Stimulated activated CD8-positive, alpha-beta memory T cell treated with anti-CD3 and anti-CD28 coated beads, Interleukin-12 subunit alpha, Interleukin-12 subunit beta, amount 100 ng/mL, for 4 hours (primary cell): ENCODE data around the gene HSD17B14.
"Not testable (repeated sequence)": the region's sequence is repeated elsewhere in the genome, so short reads cannot be mapped to it uniquely, and the experiment has no call there.

Experiments used
- DNase-seq: peaks from one replicate; pipeline ENCODE4 v3.0.0-alpha.2; 2020; ENCODE audit warnings: low read depth

HSD17B14 gene

GRCh38 chr19:48867123-48867745 lies 30.9 kb upstream of the HSD17B14 start:
- no peak for DNase-seq

GRCh38 chr19:48866692-48867091 lies 30.4 kb upstream of the HSD17B14 start:
- DNase-seq, result no peak

- no peak for DNase-seq
These were observed 26.5 kb upstream of the HSD17B14 start for GRCh38 chr19:48862827-48863226.

- no peak for DNase-seq
These were observed 25.0 kb upstream of the HSD17B14 start for GRCh38 chr19:48861313-48861712.

- DNase-seq, result no peak
These were observed 23.7 kb upstream of the HSD17B14 start for GRCh38 chr19:48859711-48860572.

GRCh38 chr19:48858984-48859710 lies 22.9 kb upstream of the HSD17B14 start:
- DNase-seq, result peak; percentile 64

- no peak for DNase-seq
These were observed 20.6 kb upstream of the HSD17B14 start for GRCh38 chr19:48856921-48857320.

- no peak for DNase-seq
These were observed 17.8 kb upstream of the HSD17B14 start for GRCh38 chr19:48854103-48854502.

- DNase-seq, result no peak
These were observed 17.2 kb upstream of the HSD17B14 start for GRCh38 chr19:48853483-48853882.

GRCh38 chr19:48852292-48852691 lies 16.0 kb upstream of the HSD17B14 start:
- DNase-seq, result no peak

GRCh38 chr19:48846659-48847058 lies 10.4 kb upstream of the HSD17B14 start:
- DNase-seq, result not testable (repeated sequence)

GRCh38 chr19:48845384-48845783 lies 9.1 kb upstream of the HSD17B14 start:
- DNase-seq, result no peak

- no peak for DNase-seq
These were observed 8.2 kb upstream of the HSD17B14 start for GRCh38 chr19:48844472-48844871.

GRCh38 chr19:48842789-48843162 lies 6.5 kb upstream of the HSD17B14 start:
- DNase-seq, result no peak

- no peak for DNase-seq
These were observed 5.3 kb upstream of the HSD17B14 start for GRCh38 chr19:48841571-48841970.

GRCh38 chr19:48841047-48841446 lies 4.8 kb upstream of the HSD17B14 start:
- DNase-seq, result no peak

GRCh38 chr19:48837687-48838086 lies 1.4 kb upstream of the HSD17B14 start:
- DNase-seq, result no peak

- DNase-seq, result peak; percentile 59
These were observed 797 bp upstream of the HSD17B14 start for GRCh38 chr19:48837051-48837524.

GRCh38 chr19:48835734-48836088 lies 580 bp downstream of the HSD17B14 start:
- DNase-seq, result peak; percentile 76

GRCh38 chr19:48833977-48834376 lies 2.3 kb downstream of the HSD17B14 start:
- no peak for DNase-seq

GRCh38 chr19:48833049-48833448 lies 3.2 kb downstream of the HSD17B14 start:
- DNase-seq, result no peak

GRCh38 chr19:48830965-48831364 lies 5.3 kb downstream of the HSD17B14 start:
- no peak for DNase-seq

- no peak for DNase-seq
These were observed 6.2 kb downstream of the HSD17B14 start for GRCh38 chr19:48830088-48830487.
